HG03442 (cell line): ENCODE measurements around the gene SEC24D.
"Not testable (repeated sequence)": the region's sequence is repeated elsewhere in the genome, so short reads cannot be mapped to it uniquely, and the experiment has no call there.

ENCODE experiments used
- ATAC-seq: cut with Tn5 transposase; IDR thresholded peaks from one replicate; pipeline ENCODE4 v1.9.1; 2021; ENCODE audit warnings: mild to moderate bottlenecking, moderate library complexity; ENCODE audit not compliant: unreplicated experiment

SEC24D gene, protein sequence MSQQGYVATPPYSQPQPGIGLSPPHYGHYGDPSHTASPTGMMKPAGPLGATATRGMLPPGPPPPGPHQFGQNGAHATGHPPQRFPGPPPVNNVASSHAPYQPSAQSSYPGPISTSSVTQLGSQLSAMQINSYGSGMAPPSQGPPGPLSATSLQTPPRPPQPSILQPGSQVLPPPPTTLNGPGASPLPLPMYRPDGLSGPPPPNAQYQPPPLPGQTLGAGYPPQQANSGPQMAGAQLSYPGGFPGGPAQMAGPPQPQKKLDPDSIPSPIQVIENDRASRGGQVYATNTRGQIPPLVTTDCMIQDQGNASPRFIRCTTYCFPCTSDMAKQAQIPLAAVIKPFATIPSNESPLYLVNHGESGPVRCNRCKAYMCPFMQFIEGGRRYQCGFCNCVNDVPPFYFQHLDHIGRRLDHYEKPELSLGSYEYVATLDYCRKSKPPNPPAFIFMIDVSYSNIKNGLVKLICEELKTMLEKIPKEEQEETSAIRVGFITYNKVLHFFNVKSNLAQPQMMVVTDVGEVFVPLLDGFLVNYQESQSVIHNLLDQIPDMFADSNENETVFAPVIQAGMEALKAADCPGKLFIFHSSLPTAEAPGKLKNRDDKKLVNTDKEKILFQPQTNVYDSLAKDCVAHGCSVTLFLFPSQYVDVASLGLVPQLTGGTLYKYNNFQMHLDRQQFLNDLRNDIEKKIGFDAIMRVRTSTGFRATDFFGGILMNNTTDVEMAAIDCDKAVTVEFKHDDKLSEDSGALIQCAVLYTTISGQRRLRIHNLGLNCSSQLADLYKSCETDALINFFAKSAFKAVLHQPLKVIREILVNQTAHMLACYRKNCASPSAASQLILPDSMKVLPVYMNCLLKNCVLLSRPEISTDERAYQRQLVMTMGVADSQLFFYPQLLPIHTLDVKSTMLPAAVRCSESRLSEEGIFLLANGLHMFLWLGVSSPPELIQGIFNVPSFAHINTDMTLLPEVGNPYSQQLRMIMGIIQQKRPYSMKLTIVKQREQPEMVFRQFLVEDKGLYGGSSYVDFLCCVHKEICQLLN

DNA sequence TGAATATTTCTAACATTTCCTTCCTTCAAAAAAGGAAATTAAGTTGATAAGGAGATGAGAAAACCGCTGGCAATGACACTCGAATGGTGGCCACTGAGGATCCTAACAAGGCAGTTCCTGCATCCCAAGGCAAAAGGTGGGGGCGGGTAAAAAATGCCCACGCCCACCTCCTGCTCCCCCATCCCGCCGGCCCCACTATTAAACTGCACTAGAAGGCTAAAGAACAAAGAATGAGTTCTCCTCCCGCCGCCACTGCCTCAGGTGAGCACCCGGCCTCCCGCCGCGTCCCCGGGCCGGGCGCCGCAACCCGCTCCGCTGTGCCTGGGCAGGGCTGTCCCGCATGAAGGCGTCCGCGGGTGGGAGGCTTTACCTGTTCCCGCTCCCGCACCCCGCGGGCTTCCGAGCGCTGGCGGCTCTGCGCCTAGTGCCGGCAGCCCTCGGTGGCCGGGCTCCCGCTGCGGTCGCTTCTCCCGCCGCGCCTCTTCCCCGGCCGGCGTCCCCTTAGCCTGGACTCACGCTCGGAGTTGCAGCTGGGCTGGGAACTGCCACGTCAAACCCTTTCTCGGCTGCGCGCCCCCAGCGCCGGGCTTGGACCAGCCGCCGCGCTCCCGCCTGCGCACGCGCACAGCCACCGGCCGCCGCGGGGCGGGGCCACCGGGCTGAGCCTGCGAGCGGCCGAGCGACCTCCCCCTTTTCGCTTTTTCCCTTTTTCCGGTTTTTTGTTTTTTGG is at the start of gene SEC24D:
Gene SEC24D (minus strand): TSS at position 556 of the 730 bp plus-strand sequence. CDS start 2,430 bp downstream, outside the sequence.
- peak; percentile 66 for ATAC-seq

DNA sequence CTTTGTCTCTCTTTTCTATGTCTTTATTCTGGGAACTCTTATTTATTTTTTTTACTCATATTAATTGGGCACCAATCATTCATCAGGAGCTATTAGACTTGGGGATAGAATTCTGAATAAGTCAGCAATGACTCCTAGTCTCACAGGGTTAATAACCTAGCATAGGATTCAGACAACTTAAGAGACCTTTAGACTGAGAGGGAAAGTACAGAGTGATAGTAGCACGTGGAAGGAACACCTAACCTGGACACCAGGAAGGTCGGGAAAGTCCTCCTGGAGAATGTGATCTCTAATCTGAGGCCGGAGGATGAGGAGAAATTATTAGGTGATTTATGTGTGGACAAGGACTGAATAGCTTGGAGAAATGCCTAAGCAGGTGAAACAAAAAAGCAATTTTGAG is 48.8 kb upstream of the SEC24D start:
- no peak for ATAC-seq

DNA sequence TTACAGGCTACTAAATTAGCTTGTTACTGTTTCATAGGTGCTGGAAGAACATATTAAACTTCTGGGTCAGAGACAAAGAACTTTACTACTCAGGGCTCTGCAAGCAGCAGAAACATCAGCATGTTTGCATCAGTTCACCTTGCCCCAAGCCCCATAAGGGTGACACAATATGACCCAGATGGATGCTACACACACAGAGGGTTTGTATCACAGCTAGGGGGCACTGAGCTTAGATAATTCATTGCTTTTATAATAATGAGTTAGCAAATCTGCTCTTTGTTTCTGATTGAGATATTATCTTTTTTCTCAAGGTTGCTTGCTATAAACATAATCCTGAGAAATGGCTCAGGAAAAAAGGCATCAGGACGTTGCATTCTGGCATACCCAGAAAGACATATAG is 47.9 kb upstream of the SEC24D start:
- no peak for ATAC-seq

DNA sequence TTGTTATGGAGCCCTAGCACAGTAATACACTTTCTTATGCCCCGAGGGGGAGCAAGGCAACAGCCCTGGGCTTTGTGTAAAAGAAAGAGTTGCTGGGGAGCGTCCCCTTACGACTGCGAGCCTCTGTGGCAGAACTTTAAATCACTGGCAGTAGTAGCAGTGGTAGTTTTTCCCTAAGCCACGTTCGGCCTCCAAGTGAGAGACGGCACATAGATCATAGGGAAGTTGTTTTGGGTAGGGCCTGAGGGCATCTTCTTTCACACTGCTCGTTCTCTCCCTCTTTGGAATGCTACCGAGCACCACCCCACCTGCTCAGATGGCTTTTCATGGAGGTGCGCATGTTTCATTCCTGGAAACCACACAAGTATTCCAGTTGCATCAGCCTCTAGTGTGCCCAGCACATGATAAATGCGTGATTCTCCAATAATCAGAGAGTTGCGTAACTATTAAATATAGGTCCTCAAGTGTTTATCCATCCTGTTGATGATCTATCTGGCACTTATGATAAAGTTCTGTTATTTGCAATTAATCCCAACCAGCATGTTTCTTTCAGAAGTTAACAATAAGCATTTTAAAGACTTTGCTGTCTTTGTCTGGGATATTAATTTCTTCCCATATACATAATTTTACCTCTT is 45.7 kb upstream of the SEC24D start:
- no peak for ATAC-seq

DNA sequence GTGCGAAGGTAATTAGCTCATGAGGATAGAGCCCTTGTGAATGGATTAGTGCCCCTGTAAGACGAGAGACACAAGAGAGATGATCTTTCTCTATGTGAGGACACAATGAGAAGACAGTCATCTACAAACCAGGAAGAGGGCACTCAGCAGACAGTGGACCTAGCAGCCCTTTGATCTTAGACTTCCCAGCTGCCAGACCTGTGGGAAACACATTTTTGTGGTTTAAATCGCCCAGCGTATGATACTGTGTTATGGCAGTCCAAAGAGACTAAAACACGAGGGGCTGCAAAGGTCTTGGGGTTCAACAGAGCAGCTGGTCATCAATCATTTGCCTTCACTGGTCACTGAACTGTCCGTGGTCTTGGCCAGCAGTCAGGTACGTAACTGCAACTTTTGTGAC is 43.5 kb upstream of the SEC24D start:
- no peak for ATAC-seq

DNA sequence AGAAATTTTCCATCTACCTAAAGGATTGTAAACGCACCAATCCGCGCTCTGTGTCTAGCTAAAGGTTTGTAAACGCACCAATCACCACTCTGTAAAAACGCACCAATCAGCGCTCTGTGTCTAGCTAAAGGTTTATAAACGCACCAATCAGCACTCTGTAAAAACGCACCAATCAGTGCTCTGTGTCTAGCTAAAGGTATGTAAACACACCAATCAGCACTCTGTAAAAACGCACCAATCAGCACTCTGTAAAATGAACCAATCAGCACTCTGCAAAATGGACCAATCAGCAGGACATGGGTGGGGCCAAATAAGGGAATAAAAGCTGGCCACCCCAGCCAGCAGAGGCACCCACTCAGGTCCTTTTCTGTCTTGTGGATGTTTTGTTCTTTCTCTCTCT is 42.6 kb upstream of the SEC24D start:
- not testable (repeated sequence) for ATAC-seq

DNA sequence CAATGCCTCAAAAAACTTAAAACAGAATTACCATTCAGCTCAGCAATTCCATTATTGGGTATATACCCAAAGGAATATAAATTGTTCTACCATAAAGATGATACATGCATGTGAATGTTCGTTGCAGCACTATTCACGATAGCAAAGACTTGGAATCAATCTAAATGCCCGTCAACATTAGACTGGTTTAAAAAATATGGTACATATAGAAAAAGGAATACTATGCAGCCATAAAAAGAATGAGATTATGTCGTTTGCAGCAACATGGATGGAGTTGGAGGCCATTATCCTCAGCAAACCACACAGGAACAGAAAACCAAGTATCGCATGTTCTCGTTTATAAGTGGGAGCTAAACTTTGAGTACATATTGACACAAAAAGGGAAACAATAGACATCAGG is 41.9 kb upstream of the SEC24D start:
- ATAC-seq: no peak

DNA sequence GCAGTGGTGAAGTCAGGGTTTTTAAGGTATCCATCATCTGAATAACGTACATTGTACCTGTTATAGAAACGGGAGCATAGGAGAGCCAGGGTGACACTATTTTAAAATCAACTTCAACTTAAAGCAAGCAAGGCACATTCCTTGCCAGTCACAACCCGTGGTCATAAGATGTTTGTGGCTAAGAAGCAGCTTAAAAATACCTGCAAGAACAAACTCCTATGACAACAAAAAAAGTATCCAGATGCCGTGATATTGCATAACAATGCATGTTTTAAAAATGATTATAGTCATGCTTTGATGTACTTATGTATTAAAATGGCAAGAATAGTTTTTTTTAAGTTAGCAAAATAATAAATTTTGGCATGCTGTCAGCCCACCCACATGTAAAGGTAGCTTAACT is 36.3 kb upstream of the SEC24D start:
- no peak for ATAC-seq

DNA sequence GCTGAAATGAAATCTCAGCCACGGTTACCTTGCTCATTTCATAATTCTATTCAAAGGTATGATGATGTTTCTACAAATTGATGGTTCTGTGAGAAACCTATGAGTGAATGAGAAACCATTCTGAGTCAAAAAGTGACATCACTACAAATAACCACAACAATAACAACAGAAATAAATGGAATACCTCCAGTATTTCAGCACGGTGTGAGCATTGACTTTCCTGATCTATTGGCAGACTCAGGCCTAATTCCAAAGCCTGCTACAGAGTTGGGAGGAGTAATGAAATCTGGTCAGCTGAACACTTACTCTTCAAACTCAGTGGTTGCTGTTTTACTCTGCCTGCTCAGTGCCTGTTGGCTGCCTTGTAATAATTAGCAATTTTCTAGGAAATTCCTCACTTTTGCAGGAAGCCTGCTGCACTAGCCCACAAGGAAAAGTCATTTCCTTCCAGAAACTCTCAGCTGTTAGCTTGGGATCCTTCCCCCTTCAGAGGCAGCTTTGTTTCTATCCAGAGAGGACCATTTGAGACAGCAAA is 33.9 kb upstream of the SEC24D start:
- ATAC-seq: peak; percentile 39

DNA sequence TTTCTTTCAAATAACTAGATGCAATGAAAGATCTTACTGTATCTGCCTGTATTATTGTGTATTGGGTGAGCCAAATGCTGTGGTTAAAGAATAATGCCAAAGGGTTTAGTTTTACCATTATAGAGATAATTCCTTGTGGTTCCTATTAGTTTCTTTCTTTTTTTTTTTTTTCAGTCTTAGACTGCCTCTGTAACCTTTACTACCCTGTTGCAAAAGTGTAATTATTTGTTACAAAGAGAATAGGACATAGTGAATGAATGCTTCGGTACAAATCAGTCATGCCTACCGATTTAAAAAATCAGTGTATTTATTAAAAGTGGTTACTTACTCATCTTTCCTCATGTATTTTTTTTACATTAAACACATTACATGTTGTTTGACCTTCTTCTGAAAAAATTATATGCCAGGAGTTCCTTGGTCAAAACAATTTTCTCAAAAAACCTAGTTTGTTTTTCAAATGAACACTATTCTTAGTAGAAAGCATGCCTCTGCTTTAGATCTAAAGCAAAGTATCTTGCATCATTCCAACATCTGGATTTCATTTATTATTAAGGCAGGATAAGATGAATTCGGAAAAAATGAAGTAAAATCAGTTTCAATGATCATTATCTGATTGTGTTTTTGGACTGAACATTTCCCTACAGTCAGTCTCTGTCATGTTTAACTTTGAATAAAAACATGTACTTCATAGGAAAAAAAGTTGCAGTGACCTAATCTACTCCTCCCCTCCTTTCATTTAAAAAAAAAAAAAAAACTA is 31.6 kb upstream of the SEC24D start:
- no peak for ATAC-seq

DNA sequence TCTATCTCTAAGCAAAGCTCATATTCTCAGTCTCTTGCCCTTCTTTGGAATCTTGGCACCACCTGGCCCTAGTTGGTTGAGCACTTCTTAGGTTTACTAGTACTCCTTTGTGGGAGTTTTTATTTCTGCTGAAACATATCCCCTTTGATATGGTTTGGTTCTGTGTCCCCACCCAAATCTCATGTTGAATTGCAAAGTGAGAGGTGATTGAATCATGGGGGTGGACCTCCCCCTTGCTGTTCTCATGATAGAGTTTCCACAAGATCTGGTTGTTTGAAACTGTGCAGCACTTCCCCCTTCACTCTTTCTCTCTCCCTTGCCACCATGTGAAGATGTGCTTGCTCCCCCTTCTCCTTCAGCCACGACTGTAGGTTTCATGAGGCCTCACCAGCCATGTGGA is 30.5 kb upstream of the SEC24D start:
- no peak for ATAC-seq

DNA sequence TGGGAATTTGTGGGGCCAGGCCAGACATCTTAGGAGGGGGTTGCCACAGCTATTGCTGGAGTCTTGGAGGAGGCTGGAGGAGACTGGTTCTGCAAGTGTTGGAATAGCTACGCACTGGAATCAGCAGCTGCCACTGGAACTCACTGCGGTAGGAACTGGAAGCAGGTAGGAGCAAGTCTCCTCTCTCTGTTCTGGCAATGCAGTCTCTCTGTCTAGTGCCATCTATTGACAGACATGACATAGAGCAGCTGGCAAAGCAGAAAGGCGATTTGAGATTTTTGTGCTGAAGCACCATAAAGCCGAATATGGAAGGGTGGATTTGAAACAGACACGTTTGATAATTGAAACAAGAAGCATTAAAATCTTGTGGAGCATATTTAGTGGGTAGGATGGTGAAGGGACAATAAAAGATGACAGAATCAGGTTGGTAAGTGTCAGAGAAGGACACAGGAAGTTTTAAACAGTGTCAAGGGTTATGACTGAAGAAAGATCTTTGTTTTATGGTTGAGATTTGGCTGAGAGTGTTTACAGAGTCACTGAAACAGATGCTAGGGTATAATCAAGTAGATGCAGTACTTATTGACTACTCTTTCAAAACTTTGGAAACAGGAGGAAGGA is 29.3 kb upstream of the SEC24D start:
- ATAC-seq: peak; percentile 93

DNA sequence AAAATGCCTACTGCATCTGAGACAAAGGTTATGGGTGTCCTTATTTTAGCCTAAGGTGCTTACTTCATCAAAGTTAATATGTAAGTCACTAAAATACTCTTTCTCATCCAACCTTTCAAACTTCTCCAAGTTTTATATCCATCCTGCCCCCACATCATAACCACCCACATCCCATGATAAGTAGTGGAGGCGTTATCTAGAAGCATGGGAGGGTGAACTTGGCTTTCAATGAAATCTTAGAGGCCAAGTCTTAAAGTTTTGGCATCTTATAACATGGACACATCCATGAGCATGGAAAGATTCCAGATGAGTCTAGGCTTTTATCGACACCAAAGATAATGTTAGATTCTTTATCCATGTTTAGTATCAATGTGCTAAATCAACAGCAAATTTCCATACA is 22.9 kb upstream of the SEC24D start:
- ATAC-seq: no peak

DNA sequence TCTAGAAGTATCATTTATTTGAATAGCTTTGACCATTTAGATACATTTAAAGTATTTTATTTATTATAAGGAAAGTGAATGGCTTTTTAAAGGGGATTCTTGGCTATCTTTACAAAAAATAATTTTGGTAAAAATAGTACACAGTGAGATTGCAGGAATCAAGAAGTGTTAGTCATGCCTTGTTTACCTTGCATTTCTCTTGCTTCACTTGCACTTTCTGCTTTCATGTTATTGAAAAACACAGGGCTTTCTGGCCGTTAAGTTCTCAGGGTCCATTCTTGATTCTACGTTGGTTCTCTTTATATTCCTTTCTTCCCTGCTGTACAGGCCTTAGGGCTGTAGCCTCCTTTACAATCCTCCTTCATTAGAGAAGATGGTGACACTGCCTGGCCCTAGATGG is 21.8 kb upstream of the SEC24D start:
- ATAC-seq: no peak

DNA sequence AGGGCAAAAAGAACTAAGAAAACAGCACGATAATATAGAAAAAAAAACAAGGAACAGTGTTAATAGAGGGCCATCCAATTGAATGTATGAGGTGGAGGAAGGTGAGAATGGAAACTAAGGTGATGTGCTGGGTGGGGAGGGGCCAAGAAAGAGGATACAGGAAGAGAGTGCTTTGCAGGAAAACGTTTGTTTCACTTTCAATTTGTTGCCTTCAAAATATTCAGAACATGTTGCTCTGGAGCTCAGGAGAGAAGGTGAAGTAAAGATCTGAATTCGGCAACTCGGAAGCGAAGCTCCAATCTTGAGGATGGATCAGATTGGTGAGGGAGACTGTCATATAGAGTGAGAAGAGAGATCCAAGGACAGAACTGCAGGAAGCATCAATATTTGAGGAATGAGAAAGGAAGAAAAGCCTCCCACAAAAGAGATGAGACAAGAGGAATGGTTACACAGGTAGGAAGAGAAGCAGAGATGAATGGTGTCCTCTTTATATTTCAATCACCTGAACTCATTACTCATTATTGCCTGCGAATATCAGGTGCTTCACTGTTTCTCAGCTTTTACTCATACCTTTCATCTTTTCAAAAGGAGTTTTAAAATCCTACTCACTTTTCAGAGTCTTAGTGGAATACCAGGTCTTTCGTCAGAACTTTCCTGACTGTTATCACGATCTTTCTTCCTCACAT is 14.7 kb upstream of the SEC24D start:
- ATAC-seq: peak; percentile 78

DNA sequence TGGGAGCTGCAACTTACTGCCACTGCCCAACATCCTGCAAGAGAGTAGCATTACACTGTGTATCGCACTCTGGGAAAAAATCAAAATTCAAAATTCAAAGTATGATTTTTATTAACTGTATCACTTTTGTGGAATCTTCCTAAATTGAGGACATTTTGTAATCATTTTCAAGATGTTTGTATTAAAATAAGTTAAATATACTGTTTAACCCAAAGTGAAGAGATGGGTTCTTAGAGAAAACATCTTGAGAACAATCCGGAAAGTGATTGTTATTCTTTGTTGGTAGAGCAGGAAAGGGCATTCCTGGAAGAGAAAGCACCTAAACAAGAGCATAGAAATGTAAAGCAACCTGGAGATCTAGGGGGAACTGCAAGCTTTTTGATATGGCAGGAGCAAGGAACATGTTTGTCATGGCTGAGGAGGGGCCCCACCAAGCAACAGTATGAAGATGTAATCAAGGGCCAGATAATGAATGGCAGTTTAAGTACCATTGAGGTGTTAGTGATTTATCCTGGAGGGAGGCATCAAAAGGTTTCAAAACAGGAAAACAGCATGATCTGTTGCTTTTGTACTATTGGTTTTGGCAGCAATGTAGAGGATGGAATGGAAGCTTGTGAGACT is 14.1 kb upstream of the SEC24D start:
- ATAC-seq: no peak

DNA sequence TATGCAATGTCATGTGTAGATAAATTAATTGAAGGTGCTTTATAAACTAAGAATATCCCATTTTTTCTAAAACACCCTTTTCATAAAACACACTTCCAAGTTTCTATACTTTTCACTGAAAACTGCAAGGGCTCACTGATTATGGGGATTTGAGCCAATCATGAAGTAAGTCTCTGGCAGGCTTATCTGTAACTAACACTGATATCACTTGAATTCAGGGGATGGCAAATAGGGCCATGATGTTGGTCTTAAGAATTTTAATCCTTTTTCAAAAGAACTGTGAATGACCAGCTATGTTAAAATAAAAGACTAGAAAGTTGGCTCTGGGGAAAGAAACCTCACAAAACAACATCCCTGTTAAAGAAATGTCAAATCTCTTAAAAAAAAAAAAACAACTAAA is 13.0 kb upstream of the SEC24D start:
- no peak for ATAC-seq

DNA sequence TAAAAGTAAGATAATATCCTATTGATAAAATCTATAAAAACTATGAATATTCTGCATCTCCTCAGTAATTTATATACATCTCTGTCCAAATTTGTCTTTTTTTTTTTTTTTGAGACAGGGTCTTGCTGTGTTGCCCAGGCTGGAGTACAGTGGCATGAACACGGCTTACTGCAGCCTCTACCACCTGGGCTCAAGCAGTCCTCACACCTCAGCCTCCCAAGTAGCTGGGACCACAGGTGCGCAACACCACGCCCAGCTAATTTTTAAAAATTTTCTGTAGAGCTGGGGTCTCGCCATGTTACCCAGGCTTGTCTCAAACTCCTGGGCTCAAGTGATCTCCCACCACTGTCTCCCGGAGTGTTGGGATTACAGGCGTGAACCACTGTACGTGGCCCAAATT is 12.3 kb upstream of the SEC24D start:
- ATAC-seq: no peak
